Renal pelvis (tissue), 4 donors: ENCODE measurements around the gene SYNPR. TPM values are rescaled to one million over a fixed set of nuclear protein-coding genes. Genes with fewer than 3 reads are reported as not detected.
A peak's percentile ranks its signal among the peaks of the same experiment; 100 is the strongest.

ENCODE experiments used
- DNase-seq: peaks from one replicate; pipeline ENCODE4 v3.0.0-alpha.2; 2013
- polyA plus RNA-seq, 3 donors: library from polyadenylated mRNA; unstranded; fragments of 120-200 nt; gene quantifications; one replicate each; pipeline ENCODE4 v1.2.1, GENCODE V29; 2013; ENCODE audit not compliant: insufficient read length in 3 of 3

Gene SYNPR
- polyA plus RNA-seq, 3 donors: 0.09 TPM; not detected in 2

DNA sequence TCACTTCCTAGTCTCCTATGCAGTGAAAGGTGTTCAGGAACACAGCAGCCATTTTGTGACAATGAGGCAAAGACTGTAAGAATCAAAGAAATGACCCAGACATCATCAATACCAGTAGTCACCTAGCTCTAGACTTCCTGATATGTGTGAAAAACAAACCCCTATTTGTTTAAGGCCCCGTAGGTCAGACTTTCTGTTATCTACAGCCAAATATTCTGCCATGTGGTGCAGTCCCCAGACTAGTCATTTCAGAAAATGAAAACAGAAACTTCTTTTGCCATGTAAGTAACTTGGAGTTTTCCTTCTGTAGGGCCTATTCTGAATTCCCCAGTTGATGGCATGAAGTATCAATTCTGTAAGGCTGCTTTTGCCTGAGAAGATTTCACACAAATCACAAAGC, 192.6 kb downstream of the SYNPR start:
- no peak for DNase-seq

GRCh38 chr3:63471781-63472180, 193.7 kb downstream of the SYNPR start:
- DNase-seq: no peak

DNA sequence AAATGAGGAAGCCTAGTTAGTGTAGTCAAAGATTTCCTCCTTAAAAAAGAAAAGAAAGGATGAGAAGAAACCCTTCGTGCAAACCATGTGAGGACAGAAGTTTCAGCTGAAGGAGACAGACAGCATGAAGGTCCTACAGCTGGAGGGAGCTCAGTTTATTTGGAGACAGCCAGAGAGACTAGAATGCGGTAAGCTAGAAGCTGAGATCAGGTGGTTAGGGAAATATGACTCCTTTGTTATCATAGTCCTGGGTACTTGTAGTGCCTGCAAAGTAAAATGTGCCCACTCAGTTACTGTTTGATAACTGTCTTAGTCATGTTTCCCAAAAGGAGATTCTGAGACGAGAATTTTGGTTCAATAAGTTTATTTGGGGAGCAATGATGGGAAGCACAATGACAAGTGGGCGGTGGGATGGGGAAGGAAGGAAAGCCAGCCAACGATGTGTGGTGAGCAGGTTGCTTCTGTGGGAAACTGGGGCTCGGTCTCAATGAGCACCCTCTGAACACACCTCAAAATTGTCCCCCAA, 195.6 kb downstream of the SYNPR start:
- DNase-seq: no peak

DNA sequence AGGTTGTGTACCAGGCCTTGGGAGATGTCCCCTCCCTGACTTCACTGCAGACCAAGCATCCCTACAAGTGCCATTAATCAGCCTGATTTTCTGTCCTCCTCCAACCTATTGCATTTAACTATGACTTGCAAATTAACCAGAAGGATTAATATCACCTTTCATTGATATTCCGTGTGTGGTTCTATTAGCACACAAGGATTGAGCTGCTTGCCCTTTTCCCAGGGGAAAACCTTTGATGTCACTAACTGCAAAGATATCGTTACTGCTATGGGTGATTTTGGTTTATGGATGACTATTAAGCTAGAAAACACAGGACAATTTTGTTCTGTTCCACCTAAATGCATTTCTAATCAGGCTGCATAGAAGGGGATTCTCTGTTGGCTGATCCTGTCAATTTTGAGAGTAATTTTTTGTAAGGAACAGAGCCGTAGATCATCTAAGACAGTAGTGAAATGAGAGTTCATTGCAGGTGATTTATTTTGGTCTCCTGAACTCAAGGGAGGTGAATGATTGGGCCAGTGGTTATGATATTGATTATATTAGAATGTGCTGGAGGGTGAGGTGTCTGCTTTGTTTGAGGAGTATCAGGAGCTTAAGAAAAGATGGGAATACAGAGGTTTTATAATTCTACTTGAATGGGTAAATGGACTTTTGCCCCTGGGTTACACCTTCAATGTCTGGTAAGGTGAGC, 196.9 kb downstream of the SYNPR start:
- no peak for DNase-seq

DNA sequence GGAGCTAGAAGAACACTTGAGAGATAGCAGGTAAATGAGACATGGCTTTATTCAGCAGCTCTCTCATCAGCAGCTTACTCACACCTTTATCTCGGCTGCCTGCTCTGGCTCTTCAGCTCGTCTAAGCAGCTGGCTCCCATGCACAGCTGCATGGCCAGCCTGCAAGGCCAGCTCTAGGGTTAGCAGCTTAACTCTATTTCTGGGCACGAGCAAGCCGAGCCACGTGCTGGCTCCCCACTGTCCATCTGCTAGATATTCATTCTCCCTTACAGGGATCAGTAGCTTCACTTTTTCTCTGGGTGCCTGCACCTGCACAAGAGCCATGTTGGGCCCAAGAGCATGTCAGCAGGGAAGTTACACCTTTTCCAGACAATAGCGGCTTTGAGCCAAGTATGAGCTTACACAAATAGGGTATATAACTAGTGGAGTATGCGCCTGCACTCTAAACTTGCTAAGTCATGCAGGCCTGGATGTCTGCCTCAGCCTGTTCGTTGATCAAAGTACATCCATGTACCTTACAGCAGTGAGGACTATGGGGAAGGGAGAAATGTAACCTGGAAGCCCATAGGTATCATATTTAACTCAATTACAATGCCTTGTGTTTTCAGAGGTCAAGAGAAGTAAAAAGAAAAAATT, 199.5 kb downstream of the SYNPR start:
- DNase-seq: no peak

DNA sequence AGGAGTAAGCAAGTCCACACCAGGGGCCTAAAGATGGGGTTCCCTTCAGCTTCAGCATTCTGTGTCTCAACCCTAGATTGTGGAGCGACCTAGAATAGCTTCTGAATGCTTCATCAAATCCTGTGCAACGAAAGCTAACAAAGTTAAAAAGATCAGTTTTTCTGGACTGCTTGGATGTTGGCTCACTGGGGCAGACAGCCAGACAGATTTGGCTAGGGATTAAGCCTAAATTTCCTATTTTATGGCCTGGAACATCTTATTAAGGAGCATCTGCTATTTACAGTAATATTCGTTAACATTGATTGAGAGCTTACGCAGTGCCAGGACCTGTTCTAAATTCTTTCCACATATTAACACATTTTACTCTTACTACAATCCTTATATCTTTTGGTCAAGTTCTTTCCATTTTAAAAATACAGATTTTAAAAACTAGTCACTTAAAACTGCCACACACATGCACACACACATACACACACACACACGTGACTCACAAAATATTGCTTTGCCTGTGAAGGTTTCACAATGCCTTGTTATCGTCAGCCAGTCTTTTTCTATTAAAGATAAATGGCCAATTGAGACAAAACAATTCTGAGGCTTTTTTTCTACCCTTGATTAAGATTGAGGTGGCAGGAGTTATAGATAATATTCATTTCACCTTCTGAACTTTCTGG, 201.0 kb downstream of the SYNPR start:
- DNase-seq: peak; percentile 10

DNA sequence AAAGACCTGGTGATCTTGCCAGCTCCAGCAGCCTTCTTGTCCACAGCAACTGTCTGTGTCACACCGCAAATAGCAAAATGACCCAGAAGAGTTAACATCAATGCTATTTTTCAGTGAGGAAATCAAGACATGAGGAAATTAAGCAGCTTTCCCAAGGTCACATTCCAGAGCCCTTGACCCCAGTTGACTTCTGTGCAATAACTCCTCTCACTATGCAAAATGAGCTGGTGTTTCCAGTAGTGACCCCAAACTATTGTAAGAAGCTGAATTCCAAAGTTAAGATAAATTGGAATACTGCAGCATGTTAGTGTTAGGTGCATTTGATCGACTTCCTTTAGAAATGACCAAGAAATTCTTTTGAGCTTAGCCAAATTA, 201.5 kb downstream of the SYNPR start:
- peak; percentile 39 for DNase-seq

- DNase-seq: no peak
Measured at GRCh38 chr3:63481627-63482026, 203.5 kb downstream of the SYNPR start.

GRCh38 chr3:63482341-63482740, 204.2 kb downstream of the SYNPR start:
- no peak for DNase-seq

- no peak for DNase-seq
Measured at GRCh38 chr3:63492464-63492863, 214.4 kb downstream of the SYNPR start.

DNA sequence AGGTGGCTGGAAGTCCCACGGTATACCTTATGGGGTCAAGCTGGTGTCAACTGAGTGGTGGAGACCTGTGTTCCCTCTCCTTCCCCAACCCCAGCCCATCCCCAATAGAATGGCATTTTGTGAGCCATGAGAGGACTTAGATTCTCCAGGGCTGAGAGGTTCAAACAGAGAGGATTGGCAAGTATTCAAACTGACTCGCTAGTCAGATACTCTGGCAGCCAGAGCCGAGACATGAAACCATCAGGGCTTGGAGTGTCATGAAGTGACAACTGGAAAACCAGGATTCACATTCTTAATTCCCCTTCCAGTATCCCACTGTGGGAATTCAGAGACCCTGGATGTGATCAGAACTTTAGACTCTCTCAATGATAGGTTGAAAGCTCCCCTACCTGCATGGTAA, 215.0 kb downstream of the SYNPR start:
- DNase-seq: no peak

DNA sequence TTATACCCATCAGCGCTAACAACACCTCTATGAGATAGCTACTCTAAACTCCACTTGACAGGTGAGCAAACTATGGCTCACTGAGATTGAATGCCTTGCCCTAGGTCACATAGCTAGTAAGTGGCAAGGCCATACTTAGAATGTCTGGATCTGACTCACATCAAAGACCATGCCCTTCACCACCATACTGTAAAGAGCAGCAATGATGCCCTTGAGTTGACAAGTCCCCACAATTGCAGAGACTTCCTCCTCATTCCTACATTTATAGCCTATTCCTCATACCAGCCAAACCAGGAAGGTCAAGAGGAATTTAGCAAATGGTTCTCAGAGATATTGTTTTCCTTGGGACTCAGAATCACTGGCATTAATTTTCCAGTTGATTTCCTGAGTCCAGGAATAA, 216.5 kb downstream of the SYNPR start:
- no peak for DNase-seq

DNA sequence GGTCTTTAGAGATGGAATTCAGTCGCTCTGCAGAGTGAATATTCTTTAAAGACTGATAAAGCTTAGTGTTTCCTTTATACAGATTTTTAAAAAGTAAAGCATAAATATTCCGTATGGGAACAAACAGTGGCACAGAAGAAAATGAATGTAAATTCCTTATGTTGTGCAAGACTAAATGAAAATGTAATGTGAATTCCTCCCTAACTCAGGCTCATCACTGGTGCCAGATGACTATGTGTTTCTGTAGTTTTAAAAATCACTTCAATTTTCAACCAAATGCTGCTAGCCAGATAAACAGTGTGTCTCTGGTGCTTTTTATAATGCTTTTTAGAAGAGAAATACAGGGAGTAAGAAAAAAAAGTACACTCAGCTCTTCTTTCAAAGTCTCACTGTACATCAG, 219.5 kb downstream of the SYNPR start:
- no peak for DNase-seq

DNA sequence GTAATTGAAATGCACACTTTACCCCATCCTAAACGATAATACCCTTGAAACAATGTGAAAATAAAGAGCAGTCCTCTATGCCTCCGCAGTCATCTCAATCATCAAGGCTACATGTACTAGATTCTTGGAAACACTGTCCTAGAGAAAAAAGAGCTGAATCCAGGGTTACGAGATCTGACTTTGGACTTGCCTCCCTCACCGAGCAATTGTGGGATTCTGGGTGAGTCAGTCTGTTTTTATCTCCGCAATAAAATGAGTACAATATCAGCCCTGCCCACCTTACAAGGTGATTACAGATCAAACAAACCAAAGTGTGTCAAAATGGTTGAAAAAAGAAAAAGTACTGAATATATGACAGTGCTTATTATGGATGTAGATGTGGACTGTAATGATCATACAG, 222.1 kb downstream of the SYNPR start:
- DNase-seq: no peak

DNA sequence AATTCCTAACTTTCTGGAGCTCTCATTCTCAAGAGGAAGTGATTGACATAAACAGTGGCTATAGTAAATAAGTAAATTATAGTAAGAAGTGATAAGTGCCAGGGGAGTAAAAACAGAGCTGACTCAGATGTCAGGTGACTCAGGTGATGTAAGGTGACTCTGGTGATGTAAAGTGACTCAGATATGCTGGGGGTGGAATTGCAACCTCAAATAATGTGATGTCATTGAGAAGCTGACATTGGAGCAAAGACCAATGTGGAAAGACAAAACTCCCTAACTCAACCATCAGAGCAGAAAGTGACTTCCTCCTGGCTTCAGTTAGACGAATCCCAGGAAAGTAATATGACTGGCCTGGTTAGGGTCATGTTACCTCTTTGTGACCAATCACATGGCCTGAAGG, 230.2 kb downstream of the SYNPR start:
- no peak for DNase-seq

GRCh38 chr3:63508771-63509170, 230.7 kb downstream of the SYNPR start:
- DNase-seq: no peak

GRCh38 chr3:63513791-63514190, 235.7 kb downstream of the SYNPR start:
- DNase-seq: no peak

DNA sequence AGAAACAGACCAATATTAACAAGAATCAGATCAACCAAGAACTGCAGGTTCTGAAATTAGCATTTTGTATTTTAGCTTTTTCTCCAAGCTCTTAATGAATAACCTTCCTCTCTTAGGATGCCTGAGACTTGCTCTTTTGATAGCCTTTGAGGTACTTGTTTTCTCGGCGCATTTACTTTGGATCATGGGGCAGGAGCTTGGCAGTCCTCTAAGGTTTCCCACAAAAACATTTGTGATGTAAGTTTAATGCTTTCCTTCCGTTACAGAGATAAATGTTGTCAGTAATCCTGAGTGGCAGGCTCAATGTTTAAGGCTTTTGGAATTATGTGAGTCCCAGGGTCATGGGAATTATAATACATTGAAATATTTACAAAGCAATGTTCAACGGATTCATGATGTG, 236.6 kb downstream of the SYNPR start:
- DNase-seq: no peak

DNA sequence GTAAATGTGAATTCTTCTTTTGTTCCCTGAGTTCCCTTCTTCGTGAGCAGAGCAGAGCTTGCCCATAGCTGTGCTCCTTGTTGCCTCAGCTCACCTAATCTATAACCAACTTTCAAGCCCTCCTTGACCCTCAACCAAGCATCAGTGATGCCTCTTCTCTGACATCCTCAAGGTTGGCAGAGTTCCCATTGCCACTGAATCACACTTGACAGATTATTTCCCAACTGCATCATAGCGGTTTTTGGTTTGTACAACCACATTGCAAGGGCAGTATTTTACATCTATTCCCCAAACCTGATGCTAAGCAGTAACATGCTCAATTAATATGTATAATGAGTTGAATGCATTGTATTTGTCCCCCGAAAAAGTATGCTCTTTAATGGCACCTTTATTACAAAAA, 241.3 kb downstream of the SYNPR start:
- no peak for DNase-seq

GRCh38 chr3:63521657-63522056, 243.5 kb downstream of the SYNPR start:
- no peak for DNase-seq

- DNase-seq: no peak
Measured at GRCh38 chr3:63523100-63523499, 245.0 kb downstream of the SYNPR start.

- no peak for DNase-seq
Measured at GRCh38 chr3:63528325-63529000, 250.4 kb downstream of the SYNPR start.

GRCh38 chr3:63532521-63532920, 254.4 kb downstream of the SYNPR start:
- no peak for DNase-seq
